ENCODE data around the gene COA1.

DNA sequence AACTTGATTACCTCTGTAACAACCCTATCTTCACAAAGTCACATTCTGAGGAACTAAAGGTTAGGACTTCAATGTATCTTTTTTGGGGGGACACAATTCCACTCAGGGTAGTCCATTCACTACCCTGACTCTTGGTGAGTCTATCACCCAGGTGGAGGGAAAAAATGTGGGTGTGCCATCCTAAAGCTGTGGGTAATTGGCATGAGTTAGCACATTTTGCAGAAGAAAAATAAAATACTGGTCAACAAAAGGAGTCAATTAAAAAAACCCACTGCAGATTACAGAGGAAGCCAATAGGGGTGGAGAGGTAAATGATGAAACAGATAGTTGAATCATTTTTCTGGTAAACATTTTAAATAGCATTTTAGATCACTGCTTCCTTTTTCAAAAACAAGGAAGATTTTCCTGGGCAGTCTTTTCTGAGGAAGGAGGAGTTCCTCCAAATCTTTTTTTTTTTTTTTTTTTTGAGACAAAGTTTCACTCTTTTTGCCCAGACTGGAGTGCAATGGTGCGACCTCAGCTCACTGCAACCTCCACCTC, 24.0 kb upstream of the COA1 start:
- TF ChIP-seq CTCF (IDR thresholded peaks at IDR 0.05; ENCODE audit: poor library complexity, severe bottlenecking) (no peak), MXI1 (conservative IDR thresholded peaks at IDR 0.05; ENCODE audit: poor library complexity, severe bottlenecking) (no peak), REST (IDR thresholded peaks at IDR 0.05; ENCODE audit: borderline replicate concordance) (no peak)

All from neural cell (in vitro differentiated cells).